ENCODE results near the gene MLLT1. TPM values are rescaled to one million over a fixed set of nuclear protein-coding genes. Genes with fewer than 3 reads are reported as not detected.

Gene MLLT1
- total and polyA plus RNA-seq, 2 of the 8 experiments (the other 6 are each of a cell fraction or from before 2014, with no cell fraction given) = 18.8 to 45.1 TPM

GRCh38 chr19:6246174-6247006 lies 33.4 kb downstream of the MLLT1 start:
- TF ChIP-seq POLR2A (IDR thresholded peaks at IDR 0.05; ENCODE audit: control extremely low read depth in 1 of 2, low read depth in 2 of 2, low read length in 2 of 2) (no peak), RNF2 (IDR thresholded peaks at IDR 0.05; ENCODE audit: borderline replicate concordance, low read depth, low read length, missing control alignments, poor library complexity, severe bottlenecking) (no peak), CBX5 (IDR thresholded peaks at IDR 0.05; ENCODE audit: low read depth, low read length) (no peak)
- no peak overlapping the region for H3K23ac ChIP-seq (ENCODE audit: insufficient read length)
- H3K56ac ChIP-seq (replicated peaks; ENCODE audit: insufficient read length, low read depth, low read length) = no peak overlapping the region
- no peak overlapping the region for H3K14ac ChIP-seq (ENCODE audit: insufficient read length)
- peaks cover 0 to 11% (median 4%) of the 10 kb centered on the region in 4 experiments; a peak in 3 of 8 replicates for H3K36me3 ChIP-seq (ENCODE audit: control insufficient read depth in 2 of 4, insufficient read depth in 4 of 4, low read length in 3 of 4)
- no peak overlapping the region for H3K9ac ChIP-seq (replicated peaks in 1 of 4; ENCODE audit: extremely low read depth in 1 of 4, low read depth in 3 of 4, low read length in 3 of 4)
- no peaks in the 10 kb centered on the region for H3K23me2 ChIP-seq (ENCODE audit: low read depth, low read length)
- no peak overlapping the region for H2BK120ac ChIP-seq (replicated peaks; ENCODE audit: low read depth, low read length)
- no peak overlapping the region for H3K4me2 ChIP-seq (ENCODE audit: insufficient read depth in 1 of 2, low read depth in 2 of 2, low read length in 2 of 2)
- no peaks in the 10 kb centered on the region for H3K27me3 ChIP-seq (replicated peaks in 1 of 4; ENCODE audit: control insufficient read depth in 3 of 4, extremely low read depth in 1 of 4, insufficient read depth in 3 of 4, low read length in 3 of 4)
- H4K20me1 ChIP-seq (replicated peaks in 1 of 2; ENCODE audit: control insufficient read depth in 1 of 2, insufficient read depth in 2 of 2, low read length in 2 of 2) = peaks cover 9 to 21% of the 10 kb centered on the region in 2 experiments
- H3K79me1 ChIP-seq (ENCODE audit: low read depth, low read length) = peaks cover 13% of the 10 kb centered on the region
- H2BK15ac ChIP-seq (ENCODE audit: low read length) = no peak overlapping the region
- no peak overlapping the region for H2BK20ac ChIP-seq (ENCODE audit: low read length)
- H4K8ac ChIP-seq (ENCODE audit: extremely low read depth, insufficient read depth, low read length) = no peak overlapping the region
- H3K4me1 ChIP-seq (replicated peaks in 1 of 4; ENCODE audit: control insufficient read depth in 3 of 4, insufficient read depth in 4 of 4, low read length in 3 of 4) = peaks cover 0 to 7% (median under 1%) of the 10 kb centered on the region in 4 experiments; a peak in 3 of 7 replicates
- ChIA-PET CTCF (ENCODE audit: partially characterized antibody) (interaction anchor here (0.5 to 1.9 kb wide), 5 partner anchors 14 to 59 kb away, joined by 3 to 8 read pairs (median 3); no protein-coding TSS in a partner anchor), POLR2A (ENCODE audit: partially characterized antibody) (no interaction called here)
- no peak overlapping the region for H4K5ac ChIP-seq (ENCODE audit: insufficient read length, low read depth, low read length)
- H2BK12ac ChIP-seq (ENCODE audit: low read depth, low read length) = no peak overlapping the region
- DNase-seq (ENCODE audit: low read depth in 1 of 2, low spot score in 2 of 2) (no peak), FAIRE-seq (no peak)
- no peak overlapping the region for H4K91ac ChIP-seq (replicated peaks; ENCODE audit: insufficient read length, low read length)
- H3K18ac ChIP-seq (ENCODE audit: extremely low read depth, low read length) = no peak overlapping the region
- no peak overlapping the region for H3K4ac ChIP-seq (replicated peaks; ENCODE audit: insufficient read length, low read depth, low read length)
- WGBS, 2 experiments (ENCODE audit: extremely low coverage in 1 of 2, insufficient coverage in 1 of 2, insufficient read length in 1 of 2, insufficient replicate concordance in 2 of 2, low coverage in 1 of 2, low lambda C conversion rate in 2 of 2, missing lambda C conversion rate in 1 of 2) = 93% methylated on average over 20 of the region's 20 CpGs; no CpG with 5 or more reads in 1 of the 2 experiments
- 0 out of 2 replicates have a peak overlapping the region, but pooled peaks have one; percentile 9 for H2BK5ac ChIP-seq (ENCODE audit: low read depth, low read length)
- peaks cover 3 to 87% of the 10 kb centered on the region in 2 experiments for H3K79me2 ChIP-seq (ENCODE audit: control insufficient read depth in 1 of 2, insufficient read depth in 2 of 2, low read length in 2 of 2)
- H2AK5ac ChIP-seq (ENCODE audit: low read depth, low read length) = no peak overlapping the region
- H2AFZ ChIP-seq (ENCODE audit: low read length) = no peak overlapping the region
- H3K4me3 ChIP-seq (ENCODE audit: extremely low read depth in 1 of 4, insufficient read depth in 2 of 4, low read depth in 3 of 4, low read length in 4 of 4) = no peak overlapping the region; a peak in 1 of 8 replicates
- H3K9me3 ChIP-seq (ENCODE audit: insufficient read depth in 2 of 2, low read depth in 1 of 2, low read length in 1 of 2) = peaks cover 7 to 15% of the 10 kb centered on the region in 2 experiments; a peak in 3 of 4 replicates
- H3K27ac ChIP-seq (ENCODE audit: low read depth, low read length) = no peak overlapping the region
